ENCODE data around the gene GPC5. TPM values are rescaled to one million over a fixed set of nuclear protein-coding genes. Genes with fewer than 3 reads are reported as not detected.

GPC5 gene
- total and polyA plus RNA-seq, 2 of the 8 experiments (the other 6 are each of a cell fraction or from before 2014, with no cell fraction given) = 0.20 to 0.39 TPM

- TF ChIP-seq USF2 (IDR thresholded peaks at IDR 0.05; ENCODE audit: low read length) (no peak), TEAD4 (IDR thresholded peaks at IDR 0.05; ENCODE audit: low read depth, low read length) (no peak)
Observed at GRCh38 chr13:92412481-92412880, 1014.1 kb downstream of the GPC5 start (continued).

Data from H1 (cell line).